ENCODE results near the gene TRHDE.
"Not testable (repeated sequence)": the region's sequence is repeated elsewhere in the genome, so short reads cannot be mapped to it uniquely, and the experiment has no call there.

TRHDE gene

GRCh38 chr12:72642706-72643105, 370.5 kb downstream of the TRHDE start:
- TF ChIP-seq CTCF (IDR thresholded peaks at IDR 0.05; ENCODE audit: low read depth, low read length) (no peak), EZH2phosphoT487 (IDR thresholded peaks at IDR 0.05; ENCODE audit: low read depth) (no peak)
- 0 out of 2 replicates have a peak overlapping the region, but pooled peaks have one; percentile 21 for H2AFZ ChIP-seq (ENCODE audit: low read depth, low read length)
- H3K9ac ChIP-seq (ENCODE audit: low read length): no peak overlapping the region
- H3K4me1 ChIP-seq (ENCODE audit: low read length): no peaks in the 10 kb centered on the region
- H3K79me2 ChIP-seq (ENCODE audit: low read length): no peaks in the 10 kb centered on the region
- no peak overlapping the region for H3K4me3 ChIP-seq (ENCODE audit: low read length)
- H3K9me3 ChIP-seq (ENCODE audit: insufficient read depth, low read length): no peaks in the 10 kb centered on the region
- H3K27ac ChIP-seq (ENCODE audit: low read length): no peak overlapping the region
- no peaks in the 10 kb centered on the region for H4K20me1 ChIP-seq (ENCODE audit: insufficient read depth, low read length)
- no peak overlapping the region for H3K4me2 ChIP-seq (ENCODE audit: low read length)
- no peaks in the 10 kb centered on the region for H3K27me3 ChIP-seq (ENCODE audit: low read depth, low read length)
- H3K36me3 ChIP-seq (replicated peaks; ENCODE audit: low read depth, low read length): no peaks in the 10 kb centered on the region

- Histone ChIP-seq H3K36me3 (replicated peaks; ENCODE audit: low read depth, low read length) (no peaks in the 10 kb centered on the region), H3K4me1 (ENCODE audit: low read length) (no peaks in the 10 kb centered on the region), H3K27me3 (ENCODE audit: low read depth, low read length) (no peaks in the 10 kb centered on the region), H3K4me2 (ENCODE audit: low read length) (no peak overlapping the region), H3K79me2 (ENCODE audit: low read length) (no peaks in the 10 kb centered on the region), H4K20me1 (ENCODE audit: insufficient read depth, low read length) (no peaks in the 10 kb centered on the region), H3K27ac (ENCODE audit: low read length) (no peak overlapping the region), H2AFZ (ENCODE audit: low read depth, low read length) (no peak overlapping the region), H3K4me3 (ENCODE audit: low read length) (no peak overlapping the region), H3K9me3 (ENCODE audit: insufficient read depth, low read length) (no peaks in the 10 kb centered on the region), H3K9ac (ENCODE audit: low read length) (no peak overlapping the region)
- no peak for TF ChIP-seq EZH2phosphoT487 (IDR thresholded peaks at IDR 0.05; ENCODE audit: low read depth)
These were observed 375.0 kb downstream of the TRHDE start for GRCh38 chr12:72647139-72647538.

- Histone ChIP-seq H3K27ac (ENCODE audit: low read length) (no peak overlapping the region), H2AFZ (ENCODE audit: low read depth, low read length) (no peak overlapping the region), H3K79me2 (ENCODE audit: low read length) (no peaks in the 10 kb centered on the region), H4K20me1 (ENCODE audit: insufficient read depth, low read length) (no peaks in the 10 kb centered on the region), H3K4me1 (ENCODE audit: low read length) (no peaks in the 10 kb centered on the region), H3K4me2 (ENCODE audit: low read length) (no peak overlapping the region), H3K27me3 (ENCODE audit: low read depth, low read length) (no peaks in the 10 kb centered on the region), H3K9me3 (ENCODE audit: insufficient read depth, low read length) (no peaks in the 10 kb centered on the region), H3K36me3 (replicated peaks; ENCODE audit: low read depth, low read length) (no peaks in the 10 kb centered on the region), H3K4me3 (ENCODE audit: low read length) (no peak overlapping the region), H3K9ac (ENCODE audit: low read length) (no peak overlapping the region)
- no peak for TF ChIP-seq CTCF (IDR thresholded peaks at IDR 0.05; ENCODE audit: low read depth, low read length)
- no peak for TF ChIP-seq EZH2phosphoT487 (IDR thresholded peaks at IDR 0.05; ENCODE audit: low read depth)
These were observed 386.4 kb downstream of the TRHDE start for GRCh38 chr12:72658615-72659014.

GRCh38 chr12:72660174-72660573, 388.0 kb downstream of the TRHDE start:
- H3K4me2 ChIP-seq (ENCODE audit: low read length); H3K4me3 ChIP-seq (ENCODE audit: low read length); H3K36me3 ChIP-seq (replicated peaks; ENCODE audit: low read depth, low read length); H3K27me3 ChIP-seq (ENCODE audit: low read depth, low read length); H4K20me1 ChIP-seq (ENCODE audit: insufficient read depth, low read length); H3K4me1 ChIP-seq (ENCODE audit: low read length); H3K27ac ChIP-seq (ENCODE audit: low read length); H3K9ac ChIP-seq (ENCODE audit: low read length); H2AFZ ChIP-seq (ENCODE audit: low read depth, low read length); H3K79me2 ChIP-seq (ENCODE audit: low read length); H3K9me3 ChIP-seq (ENCODE audit: insufficient read depth, low read length): not testable (repeated sequence)

- Histone ChIP-seq H3K79me2 (ENCODE audit: low read length) (no peaks in the 10 kb centered on the region), H3K27ac (ENCODE audit: low read length) (no peak overlapping the region), H3K27me3 (ENCODE audit: low read depth, low read length) (no peaks in the 10 kb centered on the region), H3K4me1 (ENCODE audit: low read length) (peaks cover 16% of the 10 kb centered on the region), H3K4me2 (ENCODE audit: low read length) (peak overlapping the region; percentile 54), H3K9me3 (ENCODE audit: insufficient read depth, low read length) (no peaks in the 10 kb centered on the region), H3K9ac (ENCODE audit: low read length) (no peak overlapping the region), H4K20me1 (ENCODE audit: insufficient read depth, low read length) (no peaks in the 10 kb centered on the region), H3K4me3 (ENCODE audit: low read length) (peak overlapping the region; percentile 6; the same call in 1 of the 2 replicates), H3K36me3 (replicated peaks; ENCODE audit: low read depth, low read length) (no peaks in the 10 kb centered on the region), H2AFZ (ENCODE audit: low read depth, low read length) (no peak overlapping the region)
- no peak for TF ChIP-seq EZH2phosphoT487 (IDR thresholded peaks at IDR 0.05; ENCODE audit: low read depth)
- TF ChIP-seq CTCF (IDR thresholded peaks at IDR 0.05; ENCODE audit: low read depth, low read length): no peak
These were observed 401.7 kb downstream of the TRHDE start for GRCh38 chr12:72673853-72674252.
